ENCODE measurements around the gene TRPM2.

Gene TRPM2

GRCh38 chr21:44445145-44445812, 91.9 kb downstream of the TRPM2 start:
- no peak for DNase-seq (ENCODE audit: low read depth)

DNA sequence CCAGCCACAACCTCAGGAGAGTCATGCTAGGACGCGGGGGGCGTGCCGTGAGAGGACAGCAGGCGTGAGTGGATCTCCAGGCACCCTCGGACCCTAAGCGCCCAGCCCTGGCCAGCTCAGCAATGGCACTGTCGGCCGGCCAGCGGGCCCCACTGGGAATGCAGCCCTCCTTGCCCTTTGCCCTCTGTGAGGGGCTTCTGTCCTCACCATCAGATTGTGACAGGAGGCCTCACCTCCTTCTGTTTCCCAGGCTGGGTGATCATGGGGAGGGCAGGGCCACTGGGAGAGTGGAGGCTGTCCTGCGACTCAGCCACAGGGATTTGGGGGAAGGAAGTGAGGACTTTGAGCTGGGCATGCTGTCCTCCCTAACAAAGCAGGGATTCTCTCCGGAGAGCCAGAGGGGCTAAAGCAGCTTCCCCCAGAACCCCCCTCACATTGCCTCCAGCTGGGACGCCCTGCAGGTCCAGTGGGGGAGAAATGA, 95.3 kb downstream of the TRPM2 start:
- no peak for DNase-seq (ENCODE audit: low read depth)

DNA sequence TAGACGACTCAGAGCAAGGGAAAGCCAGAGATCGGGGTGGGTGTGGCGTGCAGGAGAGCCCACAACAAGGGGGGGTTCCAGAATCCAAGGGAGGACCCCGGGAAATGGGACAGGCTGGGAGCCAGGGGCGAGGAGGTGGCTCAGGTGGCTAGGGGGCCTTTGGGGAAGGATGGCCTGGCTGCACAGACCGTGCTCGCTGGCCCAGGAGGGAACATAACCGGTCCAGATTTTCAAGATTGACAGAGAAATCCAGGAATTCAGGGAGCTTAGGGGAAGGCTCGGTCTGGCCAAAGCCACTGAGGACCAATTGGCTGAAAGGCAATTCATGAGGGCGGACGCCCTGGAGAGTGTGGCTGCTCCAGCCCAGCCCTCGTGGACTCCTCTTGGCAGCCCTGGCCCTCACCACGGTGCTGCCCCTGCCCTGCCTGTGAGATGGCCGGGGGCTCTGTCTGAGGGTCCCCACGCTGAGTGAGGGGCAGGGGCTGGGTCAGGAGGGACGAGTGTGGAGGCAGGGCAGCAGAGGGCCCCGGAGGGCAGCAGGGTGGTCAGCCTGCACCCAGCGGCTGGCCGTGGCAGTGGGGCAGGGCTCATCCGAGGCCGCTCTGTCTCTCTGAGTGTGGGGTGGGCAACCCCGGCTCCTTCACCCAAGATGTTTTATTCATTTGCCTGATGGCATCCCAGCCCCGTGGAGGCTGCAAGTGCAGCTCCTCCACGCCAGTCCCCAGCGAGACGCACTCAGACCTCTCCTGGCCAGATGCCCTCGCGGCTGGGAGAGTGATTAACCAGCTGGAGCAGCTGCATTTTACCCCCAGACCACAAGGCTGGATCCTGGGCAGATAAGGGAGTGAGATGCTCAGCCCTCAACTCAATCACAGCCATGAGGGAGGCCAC, 96.3 kb downstream of the TRPM2 start:
- no peak for DNase-seq (ENCODE audit: low read depth)

- DNase-seq (ENCODE audit: low read depth), result no peak
Observed at GRCh38 chr21:44450402-44450801, 97.0 kb downstream of the TRPM2 start.

- no peak for DNase-seq (ENCODE audit: low read depth)
Observed at GRCh38 chr21:44450999-44451398, 97.6 kb downstream of the TRPM2 start.

- DNase-seq (ENCODE audit: low read depth), result no peak
Observed at GRCh38 chr21:44453120-44453519, 99.7 kb downstream of the TRPM2 start.

- DNase-seq (ENCODE audit: low read depth), result no peak
Observed at GRCh38 chr21:44454058-44454457, 100.6 kb downstream of the TRPM2 start.

GRCh38 chr21:44454747-44455523, 101.5 kb downstream of the TRPM2 start, which contains the start of gene LRRC3:
Gene LRRC3, plus strand, starts transcription at chr21:44455510. Its CDS starts 1,135 bp downstream, at chr21:44456645.
- DNase-seq (ENCODE audit: low read depth), result peak; percentile 82

GRCh38 chr21:44455524-44456213, 102.2 kb downstream of the TRPM2 start:
- peak; percentile 44 for DNase-seq (ENCODE audit: low read depth)

- no peak for DNase-seq (ENCODE audit: low read depth)
Observed at GRCh38 chr21:44456214-44456914, 102.9 kb downstream of the TRPM2 start.

GRCh38 chr21:44456915-44457736, 103.7 kb downstream of the TRPM2 start:
- no peak for DNase-seq (ENCODE audit: low read depth)

GRCh38 chr21:44458971-44459711, 105.7 kb downstream of the TRPM2 start:
- DNase-seq (ENCODE audit: low read depth), result no peak

DNA sequence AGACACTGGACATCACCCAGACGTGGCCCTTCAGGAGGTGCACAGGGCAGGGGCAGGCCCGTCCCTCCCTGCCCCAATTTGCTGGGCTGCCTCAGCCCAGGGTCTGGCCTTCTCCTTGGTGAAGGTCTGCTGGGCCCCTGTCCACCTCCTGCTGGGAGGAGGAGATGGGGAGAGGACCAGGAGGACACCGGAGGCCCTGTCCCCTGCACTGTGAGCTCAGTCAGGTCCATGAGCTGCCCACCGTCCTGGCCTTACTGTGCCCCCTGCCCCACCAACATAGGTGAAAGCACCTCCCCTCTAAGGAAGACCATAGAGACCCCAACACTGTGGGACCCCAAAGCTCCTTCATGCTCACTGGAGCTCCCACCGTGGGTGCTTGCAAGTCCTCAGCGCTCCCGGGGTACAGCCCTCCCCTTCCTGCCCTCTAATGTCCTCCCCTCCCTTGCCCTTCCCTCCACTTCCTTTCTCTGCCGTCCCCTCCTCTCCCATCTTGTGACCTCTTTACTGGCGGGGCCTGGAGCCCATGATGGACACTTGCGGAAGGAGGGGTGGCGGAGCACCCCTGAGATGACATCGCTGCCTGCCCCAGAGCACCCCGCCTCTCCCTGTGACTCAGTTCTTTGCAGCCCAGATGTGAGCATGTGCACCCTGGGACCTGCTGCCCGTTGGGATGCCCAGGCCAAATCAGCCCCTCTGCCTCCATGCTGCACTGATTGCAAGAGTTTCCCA, 106.5 kb downstream of the TRPM2 start:
- DNase-seq (ENCODE audit: low read depth), result no peak

- no peak for DNase-seq (ENCODE audit: low read depth)
Observed at GRCh38 chr21:44460441-44460755, 107.0 kb downstream of the TRPM2 start.

DNA sequence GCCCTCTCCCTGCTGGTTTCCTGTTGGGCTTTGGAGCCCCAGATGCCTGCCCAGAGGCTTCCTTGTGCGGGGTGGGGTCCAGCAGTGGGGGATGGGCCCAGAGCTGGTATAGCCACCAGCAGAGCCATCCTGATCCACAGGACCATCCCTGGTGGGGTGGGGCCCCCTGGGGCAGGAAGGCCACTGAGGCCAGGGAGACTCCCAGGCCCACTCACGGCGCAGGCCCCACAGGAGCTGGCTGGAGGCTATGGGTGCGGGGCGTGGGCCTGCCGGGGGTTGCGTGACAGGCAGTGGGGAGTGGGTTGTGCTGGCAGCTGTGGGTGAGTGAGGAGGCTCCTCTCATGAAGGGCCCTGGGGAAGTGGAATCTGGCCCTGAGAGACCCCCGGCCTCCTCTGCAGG, 107.6 kb downstream of the TRPM2 start:
- DNase-seq (ENCODE audit: low read depth), result no peak

- no peak for DNase-seq (ENCODE audit: low read depth)
Observed at GRCh38 chr21:44461464-44462001, 108.1 kb downstream of the TRPM2 start.

DNA sequence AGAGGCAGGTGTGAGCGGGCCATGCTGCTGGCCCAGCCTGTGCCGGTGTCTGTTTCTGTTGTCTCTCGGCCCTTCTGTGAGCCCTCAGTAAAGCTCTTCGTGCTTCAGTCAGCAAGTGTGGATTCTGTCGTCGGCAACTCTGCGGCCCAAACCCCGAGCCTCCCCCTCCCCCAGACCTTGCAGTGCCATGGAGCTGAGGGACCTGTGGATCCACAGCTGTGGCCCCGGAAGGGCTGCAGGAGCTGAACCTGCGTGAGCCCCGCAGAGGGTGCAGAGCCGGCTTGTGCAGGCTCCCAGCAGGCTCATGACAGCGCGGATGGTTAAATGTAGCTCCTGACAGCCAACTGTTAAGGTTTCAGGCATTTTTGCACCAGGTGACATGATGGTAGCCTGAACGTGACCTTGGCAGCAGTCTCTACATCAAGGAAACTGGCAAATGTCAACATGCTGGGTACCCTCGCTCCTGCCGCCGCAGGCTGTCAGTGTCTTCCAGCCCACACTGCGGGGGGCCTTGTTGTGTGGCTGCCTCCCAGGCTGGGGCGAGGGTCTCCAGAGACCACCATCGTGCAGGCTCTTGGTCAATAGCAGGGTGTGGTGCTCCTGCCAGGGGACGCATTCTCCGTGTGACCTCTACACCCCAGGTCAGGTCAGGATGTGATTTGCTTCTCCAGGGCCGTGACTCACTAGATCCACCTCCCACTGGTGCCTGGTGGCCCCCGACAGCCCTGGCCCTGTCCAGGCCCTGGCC, 108.8 kb downstream of the TRPM2 start:
- DNase-seq (ENCODE audit: low read depth), result no peak

DNA sequence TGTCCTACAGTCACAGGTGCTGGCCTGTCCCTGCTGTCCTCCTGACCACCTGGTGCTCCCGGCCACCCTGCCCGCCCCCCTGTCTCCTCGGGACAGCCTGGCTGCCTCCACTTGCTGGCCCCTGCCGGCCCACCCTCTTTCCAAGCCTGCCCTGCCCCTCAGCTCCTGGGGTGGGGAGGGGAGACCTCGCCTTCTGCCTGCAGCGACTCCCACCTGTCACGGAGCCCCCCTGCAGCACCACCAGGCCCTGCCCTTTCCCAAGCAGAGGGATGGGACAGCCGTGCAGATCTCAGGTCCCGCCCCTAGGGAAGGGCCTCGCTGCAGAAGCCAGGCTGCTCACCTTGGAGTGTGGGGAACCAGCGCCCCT, 109.4 kb downstream of the TRPM2 start:
- no peak for DNase-seq (ENCODE audit: low read depth)
